Body of pancreas (tissue), 4 donors: ENCODE measurements around the gene HTR5A. TPM values are rescaled to one million over a fixed set of nuclear protein-coding genes. Genes with fewer than 3 reads are reported as not detected.

Source experiments
- ATAC-seq: fragments of 150-250 bp; one replicate; pipeline ENCODE4 v1.9.1; 2016
- DNase-seq, 4 donors: peaks; one replicate each; pipeline ENCODE4 v3.0.0-alpha.2; 2019
- H3K27ac ChIP-seq, 4 donors: fragments of 200-600 bp; sonication (generic); 1 replicate in 3 of 4; 2 replicates in 1 of 4; pipeline versions ENCODE4 v1.5.1 to v1.6.1; 2016 to 2019; ENCODE audit warnings: mild to moderate bottlenecking in 1 of 4, mixed read lengths in 1 of 4, moderate library complexity in 1 of 4
- H3K27me3 ChIP-seq, 2 donors: fragments of 200-600 bp; sonication (generic); one replicate each; pipeline ENCODE4 v1.6.0; 2016; ENCODE audit warnings: mild to moderate bottlenecking in 1 of 2
- H3K36me3 ChIP-seq, 2 donors: fragments of 200-600 bp; sonication (generic); replicated peaks in 1 of 2; 2 replicates each; pipeline ENCODE4 v1.5.1; 2016; ENCODE audit warnings: low read depth in 2 of 2; ENCODE audit not compliant: insufficient read depth in 1 of 2
- H3K4me1 ChIP-seq: fragments of 200-600 bp; sonication (generic); one replicate; pipeline ENCODE4 v1.6.0; 2016
- H3K4me3 ChIP-seq, 2 donors: fragments of 200-600 bp; sonication (generic); 1 replicate in 1 of 2; 2 replicates in 1 of 2; pipeline ENCODE4 v1.5.1; 2016 to 2019
- H3K9me3 ChIP-seq, 3 donors: fragments of 200-600 bp; sonication (generic); 1 replicate in 2 of 3; 2 replicates in 1 of 3; pipeline ENCODE4 v1.5.1; 2016
- POLR2A ChIP-seq, 3 donors: fragments of 450-650 bp; IDR thresholded peaks; one replicate each; pipeline ENCODE4 v1.6.1; 2016; ENCODE audit warnings: antibody characterized with exemption in 3 of 3, mild to moderate bottlenecking in 2 of 3
- WGBS, 2 donors: methylation state at CpG; one replicate each; pipeline ENCODE4 v1.1.5; 2017; 5-methylcytosine and 5-hydroxymethylcytosine counted together
- intact Hi-C: fragments of 100-400 bp; cut with DNase I; formaldehyde crosslinking; loops from one replicate; pipeline ENCODE4 v1.15.1; 2023
- total RNA-seq, 2 donors: library from RNA; depleted of rRNA; stranded (reverse); fragments of >200 nt; gene quantifications; one replicate each; pipeline ENCODE4 v1.1.0, GENCODE V29; 2016
- TF ChIP-seq, protein P1 (sequence below), 7 experiments: fragments of 450-650 bp in 4 of 7; fragments of 200-600 bp in 3 of 7; sonication (generic) in 3 of 7; IDR thresholded peaks; one replicate each; pipeline ENCODE4 v1.5.1; 2016 to 2019; ENCODE audit warnings: antibody characterized with exemption in 7 of 7

Gene HTR5A
- total RNA-seq, 2 donors from 2014 or later, result not detected

DNA sequence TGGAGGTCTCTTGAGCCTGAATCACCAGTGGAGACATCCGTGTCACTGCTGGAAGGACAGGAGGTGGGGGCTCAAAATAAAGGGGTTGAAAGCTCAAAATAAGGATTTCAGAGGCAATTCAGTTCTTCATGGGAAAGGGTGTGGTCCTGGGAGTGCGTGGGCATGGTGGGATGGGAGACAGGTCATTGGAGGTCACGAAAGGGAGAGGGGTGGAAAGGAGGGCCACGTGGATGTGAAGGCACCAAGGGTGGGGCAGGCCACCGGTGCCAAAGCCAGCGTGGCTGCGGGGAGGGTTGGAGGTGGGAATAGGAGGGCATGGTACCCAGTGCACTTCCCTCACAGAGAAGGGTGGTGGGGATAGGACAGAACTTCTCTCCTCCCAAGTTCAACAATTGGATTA, 59.7 kb downstream of the HTR5A start:
- no peaks in the 10 kb centered on the region for H3K36me3 ChIP-seq
- no peaks in the 10 kb centered on the region for H3K27me3 ChIP-seq
- no peaks in the 10 kb centered on the region for H3K9me3 ChIP-seq
- intact Hi-C loops, result no loop called here
- ATAC-seq, result no peak
- DNase-seq, result no peak
- no peak overlapping the region for H3K27ac ChIP-seq
- WGBS, 2 donors, result 85 to 88% methylated on average over 7 of the region's 7 CpGs
- no peak overlapping the region for H3K4me3 ChIP-seq
- H3K4me1 ChIP-seq, result no peaks in the 10 kb centered on the region
- TF ChIP-seq POLR2A (IDR thresholded peaks at IDR 0.05), result no peak
- TF ChIP-seq, protein P1, sequence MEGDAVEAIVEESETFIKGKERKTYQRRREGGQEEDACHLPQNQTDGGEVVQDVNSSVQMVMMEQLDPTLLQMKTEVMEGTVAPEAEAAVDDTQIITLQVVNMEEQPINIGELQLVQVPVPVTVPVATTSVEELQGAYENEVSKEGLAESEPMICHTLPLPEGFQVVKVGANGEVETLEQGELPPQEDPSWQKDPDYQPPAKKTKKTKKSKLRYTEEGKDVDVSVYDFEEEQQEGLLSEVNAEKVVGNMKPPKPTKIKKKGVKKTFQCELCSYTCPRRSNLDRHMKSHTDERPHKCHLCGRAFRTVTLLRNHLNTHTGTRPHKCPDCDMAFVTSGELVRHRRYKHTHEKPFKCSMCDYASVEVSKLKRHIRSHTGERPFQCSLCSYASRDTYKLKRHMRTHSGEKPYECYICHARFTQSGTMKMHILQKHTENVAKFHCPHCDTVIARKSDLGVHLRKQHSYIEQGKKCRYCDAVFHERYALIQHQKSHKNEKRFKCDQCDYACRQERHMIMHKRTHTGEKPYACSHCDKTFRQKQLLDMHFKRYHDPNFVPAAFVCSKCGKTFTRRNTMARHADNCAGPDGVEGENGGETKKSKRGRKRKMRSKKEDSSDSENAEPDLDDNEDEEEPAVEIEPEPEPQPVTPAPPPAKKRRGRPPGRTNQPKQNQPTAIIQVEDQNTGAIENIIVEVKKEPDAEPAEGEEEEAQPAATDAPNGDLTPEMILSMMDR (IDR thresholded peaks at IDR 0.05), result no peak

DNA sequence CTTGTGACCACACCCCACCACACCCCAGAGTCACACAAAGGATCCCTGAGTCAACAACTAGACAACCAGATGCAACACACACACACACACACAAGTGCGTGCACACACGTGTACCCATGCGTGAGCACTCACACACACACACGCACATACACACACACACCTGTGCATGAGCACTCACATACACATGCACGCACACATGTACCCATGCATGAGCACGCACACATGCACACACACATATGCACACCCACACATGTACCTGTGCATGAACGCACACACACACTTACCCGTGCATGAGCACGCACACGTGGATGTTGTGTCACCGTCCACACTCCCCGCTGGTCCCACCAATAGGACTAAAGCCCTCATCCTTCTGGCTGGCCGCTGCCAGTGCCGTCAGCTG, 60.4 kb downstream of the HTR5A start:
- no peak for TF ChIP-seq POLR2A (IDR thresholded peaks at IDR 0.05)
- TF ChIP-seq, protein P1 (IDR thresholded peaks at IDR 0.05), result no peak
- WGBS, 2 donors, result 88 to 91% methylated on average over 11 to 14 of the region's 14 CpGs
- no peak for ATAC-seq

DNA sequence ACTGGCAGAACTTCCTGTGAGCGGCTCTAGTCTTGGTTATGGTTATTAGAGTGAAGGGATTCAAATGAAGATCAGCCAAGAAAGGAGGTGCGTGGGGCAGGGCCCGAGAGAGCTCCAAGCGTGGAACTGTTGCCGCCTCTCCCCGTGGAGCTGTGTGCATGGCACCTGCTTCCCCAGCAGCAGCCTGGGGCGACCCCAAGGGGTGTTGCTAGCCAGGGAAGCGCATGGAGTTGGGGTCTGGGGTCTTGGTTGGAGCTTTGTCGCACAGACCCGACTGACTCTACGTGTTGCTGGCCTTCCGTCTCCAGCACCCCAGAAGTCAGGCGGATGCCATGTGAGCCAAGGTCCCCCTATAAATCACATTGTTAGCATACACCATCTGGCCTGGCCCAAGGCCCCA, 61.0 kb downstream of the HTR5A start:
- Histone ChIP-seq H3K27ac (no peak overlapping the region), H3K9me3 (no peaks in the 10 kb centered on the region), H3K27me3 (no peaks in the 10 kb centered on the region), H3K4me1 (no peaks in the 10 kb centered on the region), H3K4me3 (no peak overlapping the region), H3K36me3 (no peaks in the 10 kb centered on the region)
- 93% methylated on average over 7 to 12 of the region's 13 CpGs for WGBS, 2 donors
- DNase-seq, result no peak
- no peak for TF ChIP-seq POLR2A (IDR thresholded peaks at IDR 0.05)
- TF ChIP-seq, protein P1 (IDR thresholded peaks at IDR 0.05), result no peak
- ATAC-seq, result no peak
- intact Hi-C loops, result no loop called here

More for the DNA sequence above, 60.4 kb downstream of the HTR5A start:
- Histone ChIP-seq H3K36me3 (no peaks in the 10 kb centered on the region), H3K27ac (no peak overlapping the region), H3K9me3 (no peaks in the 10 kb centered on the region), H3K27me3 (no peaks in the 10 kb centered on the region), H3K4me1 (no peaks in the 10 kb centered on the region), H3K4me3 (no peak overlapping the region)
- intact Hi-C loops, result no loop called here
- no peak for DNase-seq

DNA sequence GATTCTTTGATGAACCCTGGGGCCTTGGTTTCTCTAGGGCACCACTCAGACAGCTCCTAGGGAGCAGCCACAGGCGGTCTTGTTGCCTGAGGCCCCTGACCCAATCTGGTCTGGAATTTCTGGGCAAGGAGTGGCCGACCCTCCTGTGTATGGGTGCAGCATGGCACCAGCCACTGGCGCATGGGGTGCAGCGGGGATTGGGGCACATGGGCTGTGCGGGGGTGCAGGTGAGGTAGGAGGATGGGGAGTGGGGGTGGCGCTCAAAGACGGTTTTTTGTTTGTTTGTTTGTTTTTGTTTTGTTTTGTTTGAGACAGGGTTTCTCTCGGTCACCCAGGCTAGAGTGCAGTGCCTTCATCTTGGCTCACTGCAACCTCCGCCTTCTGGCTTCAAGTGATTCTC, 62.3 kb downstream of the HTR5A start:
- Histone ChIP-seq H3K27ac (no peak overlapping the region), H3K4me3 (no peak overlapping the region), H3K27me3 (no peaks in the 10 kb centered on the region), H3K36me3 (no peaks in the 10 kb centered on the region), H3K4me1 (no peaks in the 10 kb centered on the region), H3K9me3 (no peaks in the 10 kb centered on the region)
- DNase-seq (no peak), ATAC-seq (no peak)
- WGBS, 2 donors, result 73 to 75% methylated on average over 9 of the region's 9 CpGs
- intact Hi-C loops, result no loop called here
- TF ChIP-seq POLR2A (IDR thresholded peaks at IDR 0.05), result no peak
- TF ChIP-seq, protein P1 (IDR thresholded peaks at IDR 0.05), result no peak

DNA sequence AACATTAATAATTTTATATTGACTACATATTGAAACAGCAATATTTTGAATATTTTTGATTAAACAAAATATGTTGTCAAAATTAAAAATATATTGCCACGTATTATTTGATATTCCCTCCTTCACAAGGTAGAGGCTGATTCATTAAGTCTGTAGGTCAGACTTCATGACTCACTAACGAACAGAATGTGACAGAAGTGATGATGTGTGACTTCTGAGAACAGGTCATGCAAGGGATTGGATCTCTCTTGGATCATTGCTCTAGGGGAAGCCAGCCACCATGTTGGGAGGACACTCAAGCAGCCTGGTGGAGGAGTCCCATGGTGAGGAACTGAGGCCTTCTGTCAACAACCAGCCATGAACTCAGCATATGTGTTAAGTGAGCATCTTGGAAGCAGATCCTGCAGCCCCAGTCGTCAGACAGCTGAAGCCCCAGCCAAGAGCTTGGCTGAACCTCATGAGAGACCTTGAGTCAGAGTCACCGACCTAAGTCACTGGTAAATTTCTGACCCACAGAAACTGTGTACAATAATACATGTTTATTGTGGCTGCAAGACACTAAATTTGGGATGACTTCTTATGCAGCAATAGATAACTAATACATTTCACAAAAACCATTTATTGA, 66.6 kb downstream of the HTR5A start:
- 61 to 63% methylated on average over 4 of the region's 4 CpGs for WGBS, 2 donors
- no peak for DNase-seq
- no peak for TF ChIP-seq POLR2A (IDR thresholded peaks at IDR 0.05)
- TF ChIP-seq, protein P1 (IDR thresholded peaks at IDR 0.05), result no peak
- no peaks in the 10 kb centered on the region for H3K4me1 ChIP-seq
- no peak overlapping the region for H3K27ac ChIP-seq
- H3K9me3 ChIP-seq, result no peaks in the 10 kb centered on the region
- intact Hi-C loops, result no loop called here
- no peaks in the 10 kb centered on the region for H3K27me3 ChIP-seq
- H3K36me3 ChIP-seq, result no peaks in the 10 kb centered on the region
- no peak overlapping the region for H3K4me3 ChIP-seq
- no peak for ATAC-seq
